ENCODE measurements around the gene GH1. TPM values are rescaled to one million over a fixed set of nuclear protein-coding genes. Genes with fewer than 3 reads are reported as not detected.

Gene GH1
- polyA plus RNA-seq, 1 of the 3 experiments (the other 2 are of a cell fraction), result not detected

- 81% methylated on average over 8 of the region's 10 CpGs for WGBS (ENCODE audit: low lambda C conversion rate)
- no peak overlapping the region for H3K27ac ChIP-seq (ENCODE audit: low read depth in 2 of 2, low read length in 1 of 2)
- no peak overlapping the region for H2AFZ ChIP-seq (ENCODE audit: low read depth)
- H3K27me3 ChIP-seq (ENCODE audit: insufficient read depth), result no peaks in the 10 kb centered on the region
- TF ChIP-seq NRF1 (IDR thresholded peaks at IDR 0.05; ENCODE audit: low read depth, low read length) (no peak), USF2 (IDR thresholded peaks at IDR 0.05; ENCODE audit: borderline replicate concordance, low read depth, low read length) (no peak), MXI1 (IDR thresholded peaks at IDR 0.05; ENCODE audit: low read depth, low read length) (no peak), GABPA (IDR thresholded peaks at IDR 0.05; ENCODE audit: low read depth) (no peak), IRF3 (IDR thresholded peaks at IDR 0.05; ENCODE audit: low read depth, low read length) (no peak), YY1 (IDR thresholded peaks at IDR 0.05; ENCODE audit: low read depth) (no peak), EP300 (IDR thresholded peaks at IDR 0.05; ENCODE audit: borderline replicate concordance in 1 of 2, low read depth in 1 of 2, low read length in 1 of 2) (no peak), RAD21 (IDR thresholded peaks at IDR 0.05; ENCODE audit: low read length) (no peak), EZH2phosphoT487 (IDR thresholded peaks at IDR 0.05; ENCODE audit: borderline replicate concordance, low read depth) (no peak)
- POLR2A ChIA-PET, result no interaction called here
- H4K20me1 ChIP-seq (ENCODE audit: insufficient read depth), result no peaks in the 10 kb centered on the region
- H3K36me3 ChIP-seq (replicated peaks in 1 of 2; ENCODE audit: control insufficient read depth in 1 of 2, insufficient read depth in 2 of 2, low read length in 1 of 2), result no peaks in the 10 kb centered on the region
- no peaks in the 10 kb centered on the region for H3K4me1 ChIP-seq (ENCODE audit: control insufficient read depth in 1 of 2, insufficient read depth in 2 of 2, low read depth in 1 of 2, low read length in 1 of 2)
- H3K79me2 ChIP-seq (ENCODE audit: insufficient read depth), result no peaks in the 10 kb centered on the region
- no peak overlapping the region for H3K4me3 ChIP-seq (ENCODE audit: low read depth in 2 of 2, low read length in 1 of 2)
- H3K9me3 ChIP-seq, result no peaks in the 10 kb centered on the region
- H3F3A ChIP-seq (replicated peaks; ENCODE audit: insufficient read depth), result no peaks in the 10 kb centered on the region
- CTCF ChIA-PET, result interaction anchor here (1.0 to 8.8 kb wide), 9 partner anchors 10 to 204 kb away, joined by 3 to 90 read pairs (median 8); partner anchors contain the start of genes CSHL1 and GH1
- peak; percentile 21 for DNase-seq
- H3K9me2 ChIP-seq, result no peaks in the 10 kb centered on the region
- no peak overlapping the region for H3K4me2 ChIP-seq
- H3K9ac ChIP-seq, result no peak overlapping the region
Observed at GRCh38 chr17:63928966-63929695, 10.5 kb upstream of the GH1 start.

GRCh38 chr17:63928172-63928666, 9.6 kb upstream of the GH1 start:
- peak; percentile 9 for DNase-seq
- no peaks in the 10 kb centered on the region for H3F3A ChIP-seq (replicated peaks; ENCODE audit: insufficient read depth)
- H3K9me3 ChIP-seq, result no peaks in the 10 kb centered on the region
- no peaks in the 10 kb centered on the region for H3K36me3 ChIP-seq (replicated peaks in 1 of 2; ENCODE audit: control insufficient read depth in 1 of 2, insufficient read depth in 2 of 2, low read length in 1 of 2)
- 77% methylated on average over 10 of the region's 10 CpGs for WGBS (ENCODE audit: low lambda C conversion rate)
- H3K27ac ChIP-seq (ENCODE audit: low read depth in 2 of 2, low read length in 1 of 2), result no peak overlapping the region
- H3K79me2 ChIP-seq (ENCODE audit: insufficient read depth), result no peaks in the 10 kb centered on the region
- CTCF ChIA-PET, result interaction anchor here (0.7 to 8.8 kb wide), 11 partner anchors 10 to 205 kb away, joined by 3 to 90 read pairs (median 4); partner anchors contain the start of genes CSHL1 and GH1
- no peak overlapping the region for H2AFZ ChIP-seq (ENCODE audit: low read depth)
- POLR2A ChIA-PET, result no interaction called here
- H3K4me2 ChIP-seq, result no peak overlapping the region
- H3K9me2 ChIP-seq, result no peaks in the 10 kb centered on the region
- no peaks in the 10 kb centered on the region for H3K27me3 ChIP-seq (ENCODE audit: insufficient read depth)
- H3K4me1 ChIP-seq (ENCODE audit: control insufficient read depth in 1 of 2, insufficient read depth in 2 of 2, low read depth in 1 of 2, low read length in 1 of 2), result no peaks in the 10 kb centered on the region
- no peak overlapping the region for H3K4me3 ChIP-seq (ENCODE audit: low read depth in 2 of 2, low read length in 1 of 2)
- no peak overlapping the region for H3K9ac ChIP-seq
- no peaks in the 10 kb centered on the region for H4K20me1 ChIP-seq (ENCODE audit: insufficient read depth)
- no peak for TF ChIP-seq MEF2A (IDR thresholded peaks at IDR 0.05; ENCODE audit: borderline replicate concordance, low read depth)
- no peak for TF ChIP-seq ELF1 (IDR thresholded peaks at IDR 0.05)
- no peak for TF ChIP-seq CHD2 (IDR thresholded peaks at IDR 0.05; ENCODE audit: low read length, partially characterized antibody)
- TF ChIP-seq EZH2phosphoT487 (IDR thresholded peaks at IDR 0.05; ENCODE audit: borderline replicate concordance, low read depth), result no peak
- TF ChIP-seq EP300 (IDR thresholded peaks at IDR 0.05; ENCODE audit: borderline replicate concordance in 1 of 2, low read depth in 1 of 2, low read length in 1 of 2), result no peak
- TF ChIP-seq RFX5 (IDR thresholded peaks at IDR 0.05; ENCODE audit: low read length), result no peak
- TF ChIP-seq TCF12 (IDR thresholded peaks at IDR 0.05), result no peak
- TF ChIP-seq IRF3 (IDR thresholded peaks at IDR 0.05; ENCODE audit: low read depth, low read length), result no peak
- TF ChIP-seq MAX (IDR thresholded peaks at IDR 0.05; ENCODE audit: low read depth), result no peak
- TF ChIP-seq FOXM1 (IDR thresholded peaks at IDR 0.05; ENCODE audit: low read depth), result no peak
- no peak for TF ChIP-seq TEAD4 (IDR thresholded peaks at IDR 0.05; ENCODE audit: borderline replicate concordance, insufficient read depth)
- no peak for TF ChIP-seq USF1 (IDR thresholded peaks at IDR 0.05; ENCODE audit: borderline replicate concordance, low read depth)
- TF ChIP-seq RCOR1 (IDR thresholded peaks at IDR 0.05; ENCODE audit: low read length), result no peak
- no peak for TF ChIP-seq USF2 (IDR thresholded peaks at IDR 0.05; ENCODE audit: borderline replicate concordance, low read depth, low read length)
- no peak for TF ChIP-seq SMC3 (IDR thresholded peaks at IDR 0.05; ENCODE audit: low read depth, low read length)
- no peak for TF ChIP-seq NFIC (IDR thresholded peaks at IDR 0.05; ENCODE audit: borderline replicate concordance)
- no peak for TF ChIP-seq FOSL2 (IDR thresholded peaks at IDR 0.05; ENCODE audit: borderline replicate concordance, low read depth)

All from SK-N-SH (cell line).